ENCODE measurements around the gene SHISA5. TPM values are rescaled to one million over a fixed set of nuclear protein-coding genes. Genes with fewer than 3 reads are reported as not detected.
A peak's percentile ranks its signal among the peaks of the same experiment; 100 is the strongest.

Gene SHISA5
- total and polyA plus RNA-seq, 4 donors, result 40.7 to 104 (median 75.8) TPM

DNA sequence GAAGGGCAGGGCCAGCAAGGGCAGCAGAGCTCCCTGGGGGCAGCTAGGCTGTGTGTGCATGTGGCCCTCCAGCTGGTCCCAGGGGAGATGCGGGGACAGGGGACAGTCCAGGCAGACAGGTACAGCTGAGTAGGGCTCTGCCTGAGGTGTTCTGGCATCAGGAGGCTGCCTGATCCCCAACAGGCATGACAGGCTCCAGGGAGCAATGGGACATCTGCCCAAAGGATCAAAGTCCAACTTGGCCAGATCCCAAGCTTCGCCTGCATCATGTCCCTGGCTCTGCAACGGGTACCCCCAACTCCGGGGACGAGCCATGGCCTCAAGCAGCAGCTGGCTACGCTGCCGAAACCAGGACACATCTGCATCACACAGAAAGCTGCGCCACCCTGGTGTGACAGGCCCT lies 35.6 kb downstream of the SHISA5 start:
- WGBS, result 44% methylated on average over 8 of the region's 8 CpGs
- Histone ChIP-seq H3K36me3 (ENCODE audit: control insufficient read depth in 4 of 4, insufficient read depth in 3 of 4, low read depth in 1 of 4, low read length in 3 of 4) (peaks cover 0 to 5% (median 0%) of the 10 kb centered on the region in 4 donors), H3K27ac (ENCODE audit: low read depth in 1 of 2, low read length in 2 of 2) (peak overlapping the region; percentile 92 to 95), H3K4me1 (ENCODE audit: control insufficient read depth in 4 of 4, insufficient read depth in 4 of 4, low read length in 3 of 4) (peaks cover 24 to 70% (median 55%) of the 10 kb centered on the region in 4 donors), H3K9ac (ENCODE audit: low read depth in 1 of 2, low read length in 2 of 2) (no peak overlapping the region), H3K9me3 (ENCODE audit: control insufficient read depth in 4 of 4, low read length in 3 of 4) (no peaks in the 10 kb centered on the region), H3K27me3 (ENCODE audit: control insufficient read depth in 4 of 4, insufficient read depth in 4 of 4, low read length in 3 of 4) (no peaks in the 10 kb centered on the region), H3K4me3 (ENCODE audit: low read depth in 1 of 3, low read length in 3 of 3) (no peak overlapping the region)
- no peak for DNase-seq (ENCODE audit: low spot score)
- TF ChIP-seq, protein P1, sequence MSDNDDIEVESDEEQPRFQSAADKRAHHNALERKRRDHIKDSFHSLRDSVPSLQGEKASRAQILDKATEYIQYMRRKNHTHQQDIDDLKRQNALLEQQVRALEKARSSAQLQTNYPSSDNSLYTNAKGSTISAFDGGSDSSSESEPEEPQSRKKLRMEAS (IDR thresholded peaks at IDR 0.05), result peak; percentile 31
- TF ChIP-seq EGR1 (IDR thresholded peaks at IDR 0.05; ENCODE audit: low read depth in 2 of 2) (peak in 1 of 2 donors; percentile 24), TAF1 (conservative IDR thresholded peaks at IDR 0.05) (no peak), SP1 (IDR thresholded peaks at IDR 0.05) (peak; percentile 74), JUND (IDR thresholded peaks at IDR 0.05) (peak in 1 of 2 donors; percentile 28), FOXA1 (IDR thresholded peaks at IDR 0.05) (no peak), NR2F2 (IDR thresholded peaks at IDR 0.05) (no peak), FOXA2 (IDR thresholded peaks at IDR 0.05) (no peak), RAD21 (IDR thresholded peaks at IDR 0.05) (peak in 1 of 2 donors; percentile 42), GABPA (IDR thresholded peaks at IDR 0.05 in 1 of 2, conservative IDR thresholded peaks at IDR 0.05 in 1 of 2) (no peak), HNF4A (conservative IDR thresholded peaks at IDR 0.05) (peak; percentile 93 to 97), RXRA (IDR thresholded peaks at IDR 0.05) (peak; percentile 43 to 78), HNF4G (IDR thresholded peaks at IDR 0.05) (peak; percentile 88), YY1 (IDR thresholded peaks at IDR 0.05) (no peak)
- TF ChIP-seq, protein P2, sequence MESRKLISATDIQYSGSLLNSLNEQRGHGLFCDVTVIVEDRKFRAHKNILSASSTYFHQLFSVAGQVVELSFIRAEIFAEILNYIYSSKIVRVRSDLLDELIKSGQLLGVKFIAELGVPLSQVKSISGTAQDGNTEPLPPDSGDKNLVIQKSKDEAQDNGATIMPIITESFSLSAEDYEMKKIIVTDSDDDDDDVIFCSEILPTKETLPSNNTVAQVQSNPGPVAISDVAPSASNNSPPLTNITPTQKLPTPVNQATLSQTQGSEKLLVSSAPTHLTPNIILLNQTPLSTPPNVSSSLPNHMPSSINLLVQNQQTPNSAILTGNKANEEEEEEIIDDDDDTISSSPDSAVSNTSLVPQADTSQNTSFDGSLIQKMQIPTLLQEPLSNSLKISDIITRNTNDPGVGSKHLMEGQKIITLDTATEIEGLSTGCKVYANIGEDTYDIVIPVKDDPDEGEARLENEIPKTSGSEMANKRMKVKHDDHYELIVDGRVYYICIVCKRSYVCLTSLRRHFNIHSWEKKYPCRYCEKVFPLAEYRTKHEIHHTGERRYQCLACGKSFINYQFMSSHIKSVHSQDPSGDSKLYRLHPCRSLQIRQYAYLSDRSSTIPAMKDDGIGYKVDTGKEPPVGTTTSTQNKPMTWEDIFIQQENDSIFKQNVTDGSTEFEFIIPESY (IDR thresholded peaks at IDR 0.05), result no peak
- TF ChIP-seq, protein P3, sequence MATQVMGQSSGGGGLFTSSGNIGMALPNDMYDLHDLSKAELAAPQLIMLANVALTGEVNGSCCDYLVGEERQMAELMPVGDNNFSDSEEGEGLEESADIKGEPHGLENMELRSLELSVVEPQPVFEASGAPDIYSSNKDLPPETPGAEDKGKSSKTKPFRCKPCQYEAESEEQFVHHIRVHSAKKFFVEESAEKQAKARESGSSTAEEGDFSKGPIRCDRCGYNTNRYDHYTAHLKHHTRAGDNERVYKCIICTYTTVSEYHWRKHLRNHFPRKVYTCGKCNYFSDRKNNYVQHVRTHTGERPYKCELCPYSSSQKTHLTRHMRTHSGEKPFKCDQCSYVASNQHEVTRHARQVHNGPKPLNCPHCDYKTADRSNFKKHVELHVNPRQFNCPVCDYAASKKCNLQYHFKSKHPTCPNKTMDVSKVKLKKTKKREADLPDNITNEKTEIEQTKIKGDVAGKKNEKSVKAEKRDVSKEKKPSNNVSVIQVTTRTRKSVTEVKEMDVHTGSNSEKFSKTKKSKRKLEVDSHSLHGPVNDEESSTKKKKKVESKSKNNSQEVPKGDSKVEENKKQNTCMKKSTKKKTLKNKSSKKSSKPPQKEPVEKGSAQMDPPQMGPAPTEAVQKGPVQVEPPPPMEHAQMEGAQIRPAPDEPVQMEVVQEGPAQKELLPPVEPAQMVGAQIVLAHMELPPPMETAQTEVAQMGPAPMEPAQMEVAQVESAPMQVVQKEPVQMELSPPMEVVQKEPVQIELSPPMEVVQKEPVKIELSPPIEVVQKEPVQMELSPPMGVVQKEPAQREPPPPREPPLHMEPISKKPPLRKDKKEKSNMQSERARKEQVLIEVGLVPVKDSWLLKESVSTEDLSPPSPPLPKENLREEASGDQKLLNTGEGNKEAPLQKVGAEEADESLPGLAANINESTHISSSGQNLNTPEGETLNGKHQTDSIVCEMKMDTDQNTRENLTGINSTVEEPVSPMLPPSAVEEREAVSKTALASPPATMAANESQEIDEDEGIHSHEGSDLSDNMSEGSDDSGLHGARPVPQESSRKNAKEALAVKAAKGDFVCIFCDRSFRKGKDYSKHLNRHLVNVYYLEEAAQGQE (IDR thresholded peaks at IDR 0.05), result peak; percentile 40
- TF ChIP-seq, protein P4, sequence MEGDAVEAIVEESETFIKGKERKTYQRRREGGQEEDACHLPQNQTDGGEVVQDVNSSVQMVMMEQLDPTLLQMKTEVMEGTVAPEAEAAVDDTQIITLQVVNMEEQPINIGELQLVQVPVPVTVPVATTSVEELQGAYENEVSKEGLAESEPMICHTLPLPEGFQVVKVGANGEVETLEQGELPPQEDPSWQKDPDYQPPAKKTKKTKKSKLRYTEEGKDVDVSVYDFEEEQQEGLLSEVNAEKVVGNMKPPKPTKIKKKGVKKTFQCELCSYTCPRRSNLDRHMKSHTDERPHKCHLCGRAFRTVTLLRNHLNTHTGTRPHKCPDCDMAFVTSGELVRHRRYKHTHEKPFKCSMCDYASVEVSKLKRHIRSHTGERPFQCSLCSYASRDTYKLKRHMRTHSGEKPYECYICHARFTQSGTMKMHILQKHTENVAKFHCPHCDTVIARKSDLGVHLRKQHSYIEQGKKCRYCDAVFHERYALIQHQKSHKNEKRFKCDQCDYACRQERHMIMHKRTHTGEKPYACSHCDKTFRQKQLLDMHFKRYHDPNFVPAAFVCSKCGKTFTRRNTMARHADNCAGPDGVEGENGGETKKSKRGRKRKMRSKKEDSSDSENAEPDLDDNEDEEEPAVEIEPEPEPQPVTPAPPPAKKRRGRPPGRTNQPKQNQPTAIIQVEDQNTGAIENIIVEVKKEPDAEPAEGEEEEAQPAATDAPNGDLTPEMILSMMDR (IDR thresholded peaks at IDR 0.05; ENCODE audit: low read depth, low read length, missing input control), result no peak
- TF ChIP-seq, protein P5, sequence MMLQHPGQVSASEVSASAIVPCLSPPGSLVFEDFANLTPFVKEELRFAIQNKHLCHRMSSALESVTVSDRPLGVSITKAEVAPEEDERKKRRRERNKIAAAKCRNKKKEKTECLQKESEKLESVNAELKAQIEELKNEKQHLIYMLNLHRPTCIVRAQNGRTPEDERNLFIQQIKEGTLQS (IDR thresholded peaks at IDR 0.05), result no peak
